Measurements from ENCODE around the gene RAB14.

Gene RAB14

GRCh38 chr9:121153642-121154041 is 48.0 kb downstream of the RAB14 start:
- TF ChIP-seq CTCF (IDR thresholded peaks at IDR 0.05; ENCODE audit: low read depth, low read length), result no peak
- DNase-seq (ENCODE audit: extremely low read depth, low read depth), result no peak

- no peak for DNase-seq (ENCODE audit: extremely low read depth, low read depth)
- TF ChIP-seq CTCF (IDR thresholded peaks at IDR 0.05; ENCODE audit: low read depth, low read length), result no peak
These were observed 51.5 kb downstream of the RAB14 start for GRCh38 chr9:121150188-121150587.

- no peak for TF ChIP-seq CTCF (IDR thresholded peaks at IDR 0.05; ENCODE audit: low read depth, low read length)
- DNase-seq (ENCODE audit: extremely low read depth, low read depth), result no peak
These were observed 57.2 kb downstream of the RAB14 start for GRCh38 chr9:121144482-121144881.

GRCh38 chr9:121143771-121144170 is 57.9 kb downstream of the RAB14 start:
- no peak for DNase-seq (ENCODE audit: extremely low read depth, low read depth)
- no peak for TF ChIP-seq CTCF (IDR thresholded peaks at IDR 0.05; ENCODE audit: low read depth, low read length)

GRCh38 chr9:121141706-121142105 is 60.0 kb downstream of the RAB14 start:
- no peak for DNase-seq (ENCODE audit: extremely low read depth, low read depth)
- no peak for TF ChIP-seq CTCF (IDR thresholded peaks at IDR 0.05; ENCODE audit: low read depth, low read length)

DNA sequence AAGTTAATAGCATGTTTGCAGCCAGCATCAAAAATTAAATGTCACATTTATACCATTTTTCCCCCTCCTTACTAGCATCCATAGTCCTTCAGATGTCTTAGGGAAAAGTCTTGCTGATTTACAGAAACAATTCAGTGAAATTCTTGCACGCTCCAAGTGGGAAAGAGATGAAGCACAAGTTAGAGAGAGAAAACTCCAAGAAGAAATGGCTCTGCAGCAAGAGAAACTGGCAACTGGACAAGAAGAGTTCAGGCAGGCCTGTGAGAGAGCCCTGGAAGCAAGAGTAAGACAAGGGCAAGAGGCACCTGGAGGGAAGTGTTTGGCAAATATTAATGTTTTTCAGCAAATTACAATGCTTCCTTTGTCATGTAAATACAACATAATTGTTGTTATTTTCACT is 60.4 kb downstream of the RAB14 start:
- no peak for DNase-seq (ENCODE audit: extremely low read depth, low read depth)
- no peak for TF ChIP-seq CTCF (IDR thresholded peaks at IDR 0.05; ENCODE audit: low read depth, low read length)

DNA sequence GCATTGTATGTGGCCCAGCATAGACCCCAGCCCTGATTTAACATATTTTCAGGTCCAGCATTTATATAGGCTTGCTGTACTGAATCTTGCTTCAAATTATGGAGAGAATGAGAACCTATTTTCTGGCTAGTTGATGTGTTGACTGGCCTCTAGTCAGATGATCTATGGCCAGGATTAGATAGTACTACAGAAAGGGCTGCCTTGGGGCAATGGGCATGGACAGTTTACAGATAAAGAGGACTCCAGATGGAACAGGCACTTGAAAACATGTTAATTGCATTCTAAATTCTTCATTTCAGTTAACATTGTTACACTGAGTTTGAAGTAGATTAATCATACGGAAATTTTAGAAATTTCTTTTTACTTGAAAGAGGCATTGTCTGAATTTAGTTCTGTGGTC is 61.5 kb downstream of the RAB14 start:
- TF ChIP-seq CTCF (IDR thresholded peaks at IDR 0.05; ENCODE audit: low read depth, low read length), result no peak
- no peak for DNase-seq (ENCODE audit: extremely low read depth, low read depth)
